Neural cell (in vitro differentiated cells): ENCODE measurements around the gene MEOX1. TPM values are rescaled to one million over a fixed set of nuclear protein-coding genes. Genes with fewer than 3 reads are reported as not detected.

Experiments used
- H2AFZ ChIP-seq: fragments of 200-600, 300-800 bp; sonication (generic), shearing (Covaris generic); 2 replicates; pipeline ENCODE4 v1.6.0; 2014; ENCODE audit warnings: low read depth, mild to moderate bottlenecking, antibody characterized with exemption, low read length, moderate library complexity
- H3F3A ChIP-seq: fragments of 200-600 bp; shearing (Covaris generic); 2 replicates; pipeline ENCODE4 v1.6.1; 2016; ENCODE audit warnings: mild to moderate bottlenecking, moderate library complexity, mixed read lengths, antibody characterized with exemption, low read length; ENCODE audit not compliant: insufficient read depth, poor library complexity, severe bottlenecking
- H3K27ac ChIP-seq: fragments of 200-600, 300-800 bp; sonication (generic), shearing (Covaris generic); 2 replicates; pipeline ENCODE4 v1.5.1; 2014; ENCODE audit warnings: mild to moderate bottlenecking, low read length, moderate library complexity
- H3K27me3 ChIP-seq: fragments of 300-800, 200-600 bp; sonication (generic), shearing (Covaris generic); 2 replicates; pipeline ENCODE4 v1.6.0; 2014; ENCODE audit warnings: mild to moderate bottlenecking, low read depth, low read length, moderate library complexity; ENCODE audit not compliant: insufficient read depth
- H3K36me3 ChIP-seq: fragments of 300-800, 200-600 bp; sonication (generic), shearing (Covaris generic); 2 replicates; pipeline ENCODE4 v1.5.1; 2014; ENCODE audit warnings: mild to moderate bottlenecking, antibody characterized with exemption, low read length, moderate library complexity; ENCODE audit not compliant: insufficient read depth
- H3K4me2 ChIP-seq: fragments of 300-800, 200-600 bp; sonication (generic), shearing (Covaris generic); 2 replicates; pipeline ENCODE4 v1.6.0; 2014; ENCODE audit warnings: mild to moderate bottlenecking, low read length
- H3K4me3 ChIP-seq: fragments of 300-800, 200-600 bp; sonication (generic), shearing (Covaris generic); 2 replicates; pipeline ENCODE4 v1.5.1; 2014; ENCODE audit warnings: mild to moderate bottlenecking, low read length, moderate library complexity
- H3K79me2 ChIP-seq: fragments of 200-600 bp; shearing (Covaris generic); replicated peaks from 2 replicates; pipeline ENCODE4 v1.6.0; 2014; ENCODE audit warnings: mild to moderate bottlenecking, low read length, moderate library complexity; ENCODE audit not compliant: insufficient read depth
- H3K9ac ChIP-seq: fragments of 300-800, 200-600 bp; sonication (generic), shearing (Covaris generic); 2 replicates; pipeline ENCODE4 v1.6.1; 2016; ENCODE audit warnings: mild to moderate bottlenecking, low read length, mixed read lengths
- H3K9me2 ChIP-seq: fragments of 200-600 bp; shearing (Covaris generic); 2 replicates; pipeline ENCODE4 v1.6.1; 2016; ENCODE audit warnings: mild to moderate bottlenecking, low read length, mixed read lengths; ENCODE audit not compliant: insufficient read depth
- H3K9me3 ChIP-seq: fragments of 200-600, 300-800 bp; sonication (generic), shearing (Covaris generic); 2 replicates; pipeline ENCODE4 v1.6.1; 2016; ENCODE audit warnings: mild to moderate bottlenecking, mixed run types, low read length, moderate library complexity, mixed read lengths
- H4K20me1 ChIP-seq: fragments of 200-600 bp; shearing (Covaris generic); 2 replicates; pipeline ENCODE4 v1.6.1; 2016; ENCODE audit warnings: mild to moderate bottlenecking, mixed run types; ENCODE audit not compliant: insufficient read depth
- CTCF ChIP-seq: fragments of 450-650 bp; IDR thresholded peaks from 2 replicates; pipeline ENCODE4 v1.5.1; 2014; ENCODE audit warnings: antibody characterized with exemption, mild to moderate bottlenecking, moderate library complexity; ENCODE audit not compliant: poor library complexity, severe bottlenecking
- EP300 ChIP-seq: fragments of 450-650 bp; conservative IDR thresholded peaks from 2 replicates; pipeline ENCODE4 v1.6.1; 2014; ENCODE audit warnings: antibody characterized with exemption, mild to moderate bottlenecking, moderate library complexity; ENCODE audit not compliant: poor library complexity, severe bottlenecking
- EZH2 ChIP-seq: fragments of 200-600, 300-800 bp; shearing (Covaris generic), sonication (generic); IDR thresholded peaks from 2 replicates; pipeline ENCODE4 v1.6.1; 2014; ENCODE audit warnings: antibody characterized with exemption, low read length, borderline replicate concordance, mild to moderate bottlenecking; ENCODE audit not compliant: insufficient read depth, poor library complexity, severe bottlenecking
- MXI1 ChIP-seq: fragments of 450-650 bp; conservative IDR thresholded peaks from 2 replicates; pipeline ENCODE4 v1.6.1; 2014; ENCODE audit warnings: antibody characterized with exemption, mild to moderate bottlenecking; ENCODE audit not compliant: poor library complexity, severe bottlenecking
- POLR2AphosphoS5 ChIP-seq: IDR thresholded peaks from 2 replicates; pipeline ENCODE4 v1.6.1; 2012
- RAD21 ChIP-seq: fragments of 450-650 bp; conservative IDR thresholded peaks from 2 replicates; pipeline ENCODE4 v1.6.1; 2014; ENCODE audit warnings: antibody characterized with exemption, mild to moderate bottlenecking, moderate library complexity
- REST ChIP-seq: IDR thresholded peaks from 2 replicates; pipeline ENCODE4 v1.6.1; 2012; ENCODE audit warnings: borderline replicate concordance
- SMC3 ChIP-seq: fragments of 450-650 bp; conservative IDR thresholded peaks from 2 replicates; pipeline ENCODE4 v1.6.1; 2014; ENCODE audit warnings: antibody characterized with exemption, mild to moderate bottlenecking, moderate library complexity; ENCODE audit not compliant: poor library complexity
- TAF1 ChIP-seq: IDR thresholded peaks from 2 replicates; pipeline ENCODE4 v1.6.1; 2012; ENCODE audit warnings: low read depth
- polyA plus RNA-seq: library from polyadenylated mRNA; depleted of rRNA; stranded (reverse); fragments of >200 nt; gene quantifications from 2 replicates; pipeline ENCODE4 v1.2.3, GENCODE V29; 2014

Gene MEOX1
- polyA plus RNA-seq, 1 donor from 2014 or later, result 0.50 TPM

GRCh38 chr17:43683928-43684653, 22.4 kb upstream of the MEOX1 start:
- Histone ChIP-seq H3K9me3 (no peaks in the 10 kb centered on the region), H3K4me3 (no peak overlapping the region), H4K20me1 (no peaks in the 10 kb centered on the region), H3K27me3 (no peaks in the 10 kb centered on the region), H3K79me2 (no peaks in the 10 kb centered on the region), H3K9me2 (no peaks in the 10 kb centered on the region), H2AFZ (no peak overlapping the region), H3K36me3 (no peaks in the 10 kb centered on the region), H3F3A (no peaks in the 10 kb centered on the region), H3K9ac (no peak overlapping the region), H3K27ac (no peak overlapping the region), H3K4me2 (no peak overlapping the region)
- TF ChIP-seq MXI1 (no peak), RAD21 (no peak), TAF1 (no peak), REST (no peak), SMC3 (no peak), POLR2AphosphoS5 (no peak)

DNA sequence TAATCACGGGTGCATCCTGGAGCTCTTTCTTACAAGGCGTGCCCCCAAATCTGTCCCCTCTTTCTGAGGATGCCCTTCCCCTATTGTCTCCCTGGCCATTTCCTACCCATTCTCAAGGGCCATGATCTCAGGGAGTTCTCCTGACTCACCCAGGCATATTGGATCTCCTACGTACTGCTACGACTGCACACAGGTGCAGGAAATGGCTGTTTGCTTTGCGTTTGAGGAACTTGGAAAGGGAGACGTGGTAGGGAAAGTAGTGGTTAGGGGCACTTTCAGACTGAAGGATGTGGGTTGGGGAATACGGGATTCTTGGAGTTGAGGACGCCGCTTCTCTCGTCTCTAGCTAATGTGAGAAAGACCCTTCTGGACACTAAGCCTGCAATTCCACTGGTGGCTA, 18.7 kb upstream of the MEOX1 start:
- Histone ChIP-seq H3K27me3 (no peaks in the 10 kb centered on the region), H3K9me2 (no peaks in the 10 kb centered on the region), H3K27ac (no peak overlapping the region), H2AFZ (no peak overlapping the region), H3K4me3 (no peak overlapping the region), H3F3A (no peaks in the 10 kb centered on the region), H3K79me2 (no peaks in the 10 kb centered on the region), H3K4me2 (no peak overlapping the region), H4K20me1 (no peaks in the 10 kb centered on the region), H3K9ac (no peak overlapping the region), H3K9me3 (no peaks in the 10 kb centered on the region), H3K36me3 (no peaks in the 10 kb centered on the region)
- no peak for TF ChIP-seq EP300
- TF ChIP-seq REST, result no peak
- TF ChIP-seq TAF1, result no peak
- no peak for TF ChIP-seq CTCF
- no peak for TF ChIP-seq SMC3
- TF ChIP-seq EZH2, result no peak
- no peak for TF ChIP-seq POLR2AphosphoS5
- no peak for TF ChIP-seq RAD21
- TF ChIP-seq MXI1, result no peak
